NOMO-1 (cell line): ENCODE data around the gene KCNJ12.

Experiments used
- DNase-seq, 2 experiments: peaks; one replicate each; lab custom pipeline; 2025; ENCODE audit not compliant: unreplicated experiment in 2 of 2; lab: John Stamatoyannopoulos, UW

KCNJ12 gene

DNA sequence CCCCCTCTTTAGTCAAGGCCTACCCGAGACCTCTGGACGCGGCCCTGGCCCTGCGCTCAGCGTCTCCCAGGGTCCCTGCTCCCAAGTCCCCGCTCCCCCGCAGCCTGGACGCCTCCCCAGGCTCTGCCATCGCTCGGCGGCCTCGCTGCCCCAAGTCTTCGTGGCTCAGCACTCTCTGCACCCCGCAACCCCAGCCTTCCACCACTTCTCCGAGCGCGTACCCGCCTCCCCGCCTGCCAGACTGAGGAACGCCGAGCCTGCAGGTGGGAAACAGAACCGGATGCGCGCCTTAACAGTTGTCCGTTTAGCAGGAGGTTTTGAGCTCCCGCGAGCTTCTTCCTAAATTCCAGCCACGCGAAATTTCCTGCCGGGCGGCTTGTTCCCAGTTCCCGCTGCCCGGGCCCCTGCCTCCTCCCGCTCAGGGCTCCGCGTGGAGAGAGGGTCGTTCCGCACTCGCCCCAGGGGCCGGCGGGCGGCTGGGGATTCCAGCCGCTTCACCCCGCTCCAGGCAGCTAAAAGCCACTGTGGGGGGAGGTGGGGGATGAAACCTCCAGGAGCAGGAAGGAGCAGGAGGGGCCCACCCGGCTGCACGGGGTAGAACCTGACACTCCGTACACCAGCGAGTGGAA lies 87.7 kb downstream of the KCNJ12 start:
- no peak for DNase-seq

GRCh38 chr17:21464611-21465021 lies 88.5 kb downstream of the KCNJ12 start:
- no peak for DNase-seq

DNA sequence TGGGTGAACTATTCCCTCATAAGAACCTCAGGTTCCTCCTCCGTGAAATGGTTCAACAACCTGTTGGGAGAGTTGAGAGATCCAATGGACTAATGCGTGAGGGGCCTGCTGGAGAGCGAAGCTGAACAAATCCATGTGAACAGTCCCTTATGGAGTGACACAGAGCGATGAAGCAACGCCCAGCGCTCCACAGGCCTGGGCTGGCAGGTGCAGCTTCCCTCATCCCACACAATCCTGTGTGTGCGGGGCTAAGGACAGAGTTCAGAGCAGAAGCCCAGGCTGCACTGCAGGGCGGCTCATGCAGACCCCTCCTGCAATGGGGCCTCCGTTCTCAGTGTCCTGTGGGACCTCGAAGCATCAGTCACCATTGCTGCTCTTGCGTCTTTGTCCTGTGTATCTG lies 90.4 kb downstream of the KCNJ12 start:
- no peak for DNase-seq

- no peak for DNase-seq
Observed at GRCh38 chr17:21467196-21467595, 91.0 kb downstream of the KCNJ12 start.

DNA sequence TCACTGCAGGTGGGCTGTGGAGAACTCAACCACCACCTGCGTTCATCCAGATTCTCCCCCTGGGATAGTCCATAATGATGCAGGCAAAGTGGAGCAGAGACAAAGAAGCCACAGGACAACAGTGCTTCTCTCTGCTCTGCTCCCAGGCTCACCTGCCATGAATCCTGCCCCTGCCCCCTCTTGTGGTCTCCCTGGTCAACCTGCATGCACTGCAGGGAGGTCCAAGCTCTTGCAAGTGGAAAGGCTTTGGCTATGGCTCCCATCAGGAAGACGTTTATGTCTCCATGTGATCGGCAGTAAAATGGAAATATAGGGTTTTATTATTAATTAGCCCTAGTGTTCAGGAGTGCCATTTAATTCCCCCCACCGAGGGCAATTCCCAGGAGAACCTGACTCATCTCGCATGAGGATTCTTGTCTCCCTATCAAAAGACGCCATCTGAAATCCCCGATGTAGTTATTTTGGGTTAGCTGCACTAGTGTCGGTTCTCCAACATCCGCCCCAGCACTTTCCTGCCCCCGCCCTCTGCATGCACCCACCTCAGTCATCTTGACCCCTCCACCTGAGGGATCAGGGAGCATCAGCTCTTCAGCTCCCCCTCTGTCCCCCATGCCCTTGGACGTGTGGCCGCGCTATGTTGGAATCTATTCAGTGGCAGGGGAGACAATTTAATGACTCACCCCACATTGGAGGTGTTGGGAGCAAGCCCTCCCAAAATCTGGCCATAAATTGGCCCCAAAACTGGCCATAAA lies 91.8 kb downstream of the KCNJ12 start:
- DNase-seq: no peak
